Tibial artery (tissue), 4 donors: Measurements from ENCODE around the gene KLHDC8B.
"Not testable (repeated sequence)": the region's sequence is repeated elsewhere in the genome, so short reads cannot be mapped to it uniquely, and the experiment has no call there.

Experiments
- DNase-seq, 2 donors: peaks; one replicate each; pipeline ENCODE4 v3.0.0-alpha.2; 2019
- H3K27ac ChIP-seq, 2 donors: fragments of 200-600 bp; sonication (generic) in 1 of 2; 1 replicate in 1 of 2; 2 replicates in 1 of 2; pipeline ENCODE4 v1.5.1; 2018 to 2019; ENCODE audit warnings: mild to moderate bottlenecking in 1 of 2
- H3K27me3 ChIP-seq, 2 donors: fragments of 200-600 bp; sonication (generic) in 1 of 2; one replicate each; pipeline versions ENCODE4 v1.5.1 to v1.6.0; 2016 to 2019
- H3K36me3 ChIP-seq, 3 donors: fragments of 200-600 bp; sonication (generic) in 2 of 3; one replicate each; pipeline ENCODE4 v1.5.1; 2016 to 2019; ENCODE audit warnings: mild to moderate bottlenecking in 2 of 3
- H3K4me1 ChIP-seq, 4 donors: fragments of 200-600 bp; sonication (generic) in 2 of 4; 1 replicate in 3 of 4; 2 replicates in 1 of 4; pipeline ENCODE4 v1.5.1; 2016 to 2019
- H3K4me3 ChIP-seq, 2 donors: fragments of 200-600 bp; sonication (generic) in 1 of 2; 1 replicate in 1 of 2; 2 replicates in 1 of 2; pipeline ENCODE4 v1.5.1; 2018 to 2019; ENCODE audit warnings: mild to moderate bottlenecking in 2 of 2
- H3K9me3 ChIP-seq, 3 donors: fragments of 200-600 bp; sonication (generic) in 1 of 3; one replicate each; pipeline ENCODE4 v1.5.1; 2016 to 2019
- intact Hi-C: fragments of 100-400 bp; cut with DNase I; formaldehyde crosslinking; loops from one replicate; pipeline ENCODE4 v1.15.0; 2023; ENCODE audit warnings: low total_unique reads
- TF ChIP-seq, protein P1 (sequence below), 2 experiments: fragments of 200-600 bp in 1 of 2; fragments of 450-650 bp in 1 of 2; IDR thresholded peaks; one replicate each; pipeline ENCODE4 v1.5.1; 2017 to 2019; ENCODE audit warnings: antibody characterized with exemption in 2 of 2, mild to moderate bottlenecking in 1 of 2, moderate library complexity in 1 of 2

KLHDC8B gene

DNA sequence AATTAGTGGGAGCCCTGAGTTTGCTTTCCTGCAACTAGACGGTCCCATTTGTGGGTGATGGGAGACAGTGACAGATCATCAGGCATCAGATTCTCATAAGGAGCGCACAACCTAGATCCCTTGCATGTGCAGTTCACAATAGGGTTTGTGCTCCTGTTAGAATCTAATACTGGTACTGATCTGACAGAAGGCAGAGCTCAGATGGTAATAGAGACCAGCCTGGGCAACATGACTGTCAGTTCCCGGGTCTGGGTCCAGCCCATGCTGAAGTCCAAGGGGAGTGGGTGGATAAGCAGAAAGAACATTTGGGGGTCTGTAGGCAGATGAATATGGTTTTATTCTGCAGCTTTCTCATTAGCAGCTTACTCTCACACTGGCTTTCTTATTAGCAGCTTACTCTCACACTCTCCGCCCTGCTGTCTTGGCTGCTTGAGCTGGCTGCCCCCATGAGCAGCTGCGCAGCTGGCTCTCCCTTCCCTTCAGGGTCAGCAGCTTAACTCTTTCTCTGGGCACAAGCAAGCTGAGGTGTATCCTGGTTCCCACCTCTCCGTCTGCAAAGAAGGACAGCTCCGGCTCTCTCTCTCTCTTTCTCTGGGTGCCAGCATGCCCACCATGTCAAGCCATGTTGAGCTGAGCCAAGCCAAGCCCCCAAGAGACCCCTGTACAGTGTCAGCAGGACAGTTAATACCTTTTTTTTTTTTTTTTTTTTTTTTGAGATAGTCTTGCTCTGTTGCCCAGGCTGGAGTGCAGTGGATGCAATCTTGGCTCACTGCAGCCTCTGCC, 46.5 kb downstream of the KLHDC8B start:
- intact Hi-C loops: no loop called here
- Histone ChIP-seq H3K27me3 (no peaks in the 10 kb centered on the region), H3K27ac (peak overlapping the region in 1 of 2 donors; percentile 57), H3K4me1 (peaks cover 0 to 15% (median 7%) of the 10 kb centered on the region in 4 donors), H3K36me3 (peaks cover 0 to 10% (median 4%) of the 10 kb centered on the region in 3 donors), H3K4me3 (no peak overlapping the region), H3K9me3 (peaks cover 0 to 5% (median 0%) of the 10 kb centered on the region in 3 donors)
- DNase-seq: no peak
- TF ChIP-seq, protein P1, sequence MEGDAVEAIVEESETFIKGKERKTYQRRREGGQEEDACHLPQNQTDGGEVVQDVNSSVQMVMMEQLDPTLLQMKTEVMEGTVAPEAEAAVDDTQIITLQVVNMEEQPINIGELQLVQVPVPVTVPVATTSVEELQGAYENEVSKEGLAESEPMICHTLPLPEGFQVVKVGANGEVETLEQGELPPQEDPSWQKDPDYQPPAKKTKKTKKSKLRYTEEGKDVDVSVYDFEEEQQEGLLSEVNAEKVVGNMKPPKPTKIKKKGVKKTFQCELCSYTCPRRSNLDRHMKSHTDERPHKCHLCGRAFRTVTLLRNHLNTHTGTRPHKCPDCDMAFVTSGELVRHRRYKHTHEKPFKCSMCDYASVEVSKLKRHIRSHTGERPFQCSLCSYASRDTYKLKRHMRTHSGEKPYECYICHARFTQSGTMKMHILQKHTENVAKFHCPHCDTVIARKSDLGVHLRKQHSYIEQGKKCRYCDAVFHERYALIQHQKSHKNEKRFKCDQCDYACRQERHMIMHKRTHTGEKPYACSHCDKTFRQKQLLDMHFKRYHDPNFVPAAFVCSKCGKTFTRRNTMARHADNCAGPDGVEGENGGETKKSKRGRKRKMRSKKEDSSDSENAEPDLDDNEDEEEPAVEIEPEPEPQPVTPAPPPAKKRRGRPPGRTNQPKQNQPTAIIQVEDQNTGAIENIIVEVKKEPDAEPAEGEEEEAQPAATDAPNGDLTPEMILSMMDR (IDR thresholded peaks at IDR 0.05): no peak

DNA sequence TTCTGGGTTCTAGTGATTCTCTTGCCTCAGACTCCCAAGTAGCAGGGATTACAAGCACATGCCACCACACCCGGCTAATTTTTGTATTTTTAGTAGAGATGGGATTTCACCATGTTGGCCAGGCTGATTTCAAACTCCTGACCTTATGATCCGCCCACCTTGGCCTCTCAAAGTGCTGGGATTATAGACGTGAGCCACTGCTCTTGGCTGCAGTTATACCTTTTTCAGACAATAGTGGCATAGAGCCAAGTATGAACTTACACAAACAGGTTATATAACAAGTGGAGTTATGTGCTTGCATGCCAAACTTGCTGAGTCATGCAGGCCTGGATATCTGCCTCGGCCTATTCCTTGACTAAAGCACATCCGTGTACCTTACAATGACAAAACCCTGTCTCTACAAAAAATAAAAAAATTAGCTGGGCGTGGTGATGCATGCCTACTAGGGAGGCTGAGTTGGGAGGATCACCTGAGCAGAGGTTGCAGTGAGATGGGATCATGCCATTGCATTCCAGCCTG, 47.1 kb downstream of the KLHDC8B start:
- H3K4me3 ChIP-seq, intact Hi-C loops, H3K27me3 ChIP-seq, H3K36me3 ChIP-seq, H3K9me3 ChIP-seq: not testable (repeated sequence)
- DNase-seq: peak; percentile 58 to 78
- Histone ChIP-seq H3K4me1 (peaks cover 0 to 15% (median 7%) of the 10 kb centered on the region in 4 donors), H3K27ac (peak overlapping the region in 1 of 2 donors; percentile 57)

DNA sequence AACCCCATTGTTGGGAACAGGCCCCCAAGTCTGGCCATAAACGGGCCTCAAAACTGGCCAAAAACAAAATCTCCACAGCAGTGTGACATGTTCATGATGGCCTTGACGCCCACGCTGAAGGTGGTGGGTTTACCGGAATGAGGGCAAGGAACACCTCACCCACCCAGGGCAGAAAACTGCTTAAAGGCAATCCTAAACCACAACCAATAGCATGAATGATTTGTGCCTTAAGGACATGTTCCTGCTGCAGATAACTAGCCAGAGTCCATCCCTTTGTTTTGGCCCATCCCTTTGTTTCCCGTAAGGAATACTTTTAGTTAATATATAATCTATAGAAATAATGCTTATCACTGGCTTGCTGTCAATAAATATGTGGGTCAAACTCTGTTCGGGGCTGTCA, 47.7 kb downstream of the KLHDC8B start:
- TF ChIP-seq, protein P1 (IDR thresholded peaks at IDR 0.05): no peak
- H3K27me3 ChIP-seq: no peaks in the 10 kb centered on the region
- no peaks in the 10 kb centered on the region for H3K36me3 ChIP-seq
- H3K9me3 ChIP-seq: no peaks in the 10 kb centered on the region
- no peak overlapping the region for H3K4me3 ChIP-seq
- DNase-seq: no peak
- peak overlapping the region in 1 of 2 donors; percentile 57 for H3K27ac ChIP-seq
- H3K4me1 ChIP-seq: peaks cover 0 to 15% (median 7%) of the 10 kb centered on the region in 4 donors
- intact Hi-C loops: no loop called here

DNA sequence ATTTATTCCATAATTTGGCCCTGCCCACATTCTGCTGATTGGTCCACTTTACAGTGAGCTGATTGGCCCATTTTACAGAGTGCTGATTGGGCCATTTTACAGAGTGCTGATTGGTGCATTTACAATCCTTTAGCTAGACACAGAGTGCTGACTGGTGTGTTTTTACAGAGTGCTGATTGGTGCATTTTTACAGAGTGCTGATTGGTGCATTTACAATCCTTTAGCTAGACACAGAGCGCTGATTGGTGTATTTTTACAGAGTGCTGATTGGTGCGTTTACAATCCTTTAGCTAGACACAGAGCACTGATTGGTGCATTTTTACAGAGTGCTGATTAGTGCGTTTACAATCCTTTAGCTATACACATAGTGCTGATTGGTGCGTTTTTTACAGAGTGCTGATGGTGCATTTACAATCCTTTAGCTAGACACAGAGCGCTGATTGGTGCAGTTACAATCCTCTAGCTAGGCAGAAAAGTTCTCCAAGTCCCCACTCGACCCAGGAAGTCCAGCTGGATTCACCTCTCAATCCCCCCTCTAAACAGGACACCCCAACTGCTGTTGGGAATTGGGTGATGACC, 49.7 kb downstream of the KLHDC8B start:
- H3K9me3 ChIP-seq, H3K27me3 ChIP-seq, DNase-seq, H3K4me3 ChIP-seq, intact Hi-C loops, H3K27ac ChIP-seq, H3K36me3 ChIP-seq: not testable (repeated sequence)
- H3K4me1 ChIP-seq: peaks cover 0 to 15% (median 7%) of the 10 kb centered on the region in 4 donors

DNA sequence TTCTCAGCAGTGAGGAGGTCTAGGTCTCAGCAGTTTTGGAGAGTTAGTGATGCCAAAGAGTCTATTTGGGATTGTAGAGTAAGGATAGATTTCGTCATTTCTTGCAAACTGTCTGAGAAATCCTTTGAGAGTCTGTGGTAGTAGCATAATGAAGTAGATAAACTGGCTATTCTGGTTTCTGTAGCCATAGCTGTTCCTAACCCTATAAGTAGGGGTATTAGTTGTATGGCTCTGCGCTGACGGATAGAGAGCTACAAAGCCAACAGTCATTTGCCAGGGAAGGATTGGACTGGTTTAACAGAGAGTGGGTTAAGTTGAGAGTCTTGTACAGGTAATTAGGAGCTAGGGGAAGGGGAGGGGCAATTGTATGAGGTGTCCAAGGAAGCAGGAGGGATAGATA, 50.6 kb downstream of the KLHDC8B start:
- H3K27me3 ChIP-seq: no peaks in the 10 kb centered on the region
- peaks cover 0 to 15% (median 7%) of the 10 kb centered on the region in 4 donors for H3K4me1 ChIP-seq
- no peak overlapping the region for H3K4me3 ChIP-seq
- intact Hi-C loops: no loop called here
- no peak for DNase-seq
- no peaks in the 10 kb centered on the region for H3K9me3 ChIP-seq
- no peak overlapping the region for H3K27ac ChIP-seq
- TF ChIP-seq, protein P1 (IDR thresholded peaks at IDR 0.05): no peak
- H3K36me3 ChIP-seq: no peaks in the 10 kb centered on the region
